WTC11 (cell line): ENCODE data around the gene AKR1B15. TPM values are rescaled to one million over a fixed set of nuclear protein-coding genes. Genes with fewer than 3 reads are reported as not detected.
A peak's percentile ranks its signal among the peaks of the same experiment; 100 is the strongest.

Source experiments
- ATAC-seq: fragments of 200-7000 bp; cut with Tn5 transposase; 2 replicates; pipeline ENCODE4 v1.10.0; 2021; ENCODE audit warnings: mild to moderate bottlenecking, moderate library complexity
- CTCF ChIA-PET: fragments of 300-600 bp; sonication (Branson Sonifier 250); formaldehyde crosslinking; loops from one replicate; lab custom pipeline; 2021; ENCODE audit warnings: antibody characterized with exemption; lab: Charles Lee
- POLR2A ChIA-PET: fragments of 350-600 bp; sonication (Branson Sonifier 250); formaldehyde crosslinking; loops from one replicate; lab custom pipeline; 2021; ENCODE audit warnings: antibody characterized with exemption; lab: Charles Lee
- DNase-seq: peaks from one replicate; pipeline ENCODE4 v3.0.0; 2021; ENCODE audit warnings: low spot score
- H3K27ac Mint-ChIP-seq: 2 replicates; pipeline ENCODE4 v1.8.0; 2021; ENCODE audit warnings: mixed read lengths
- H3K27me3 Mint-ChIP-seq: 2 replicates; pipeline ENCODE4 v1.8.0; 2021; ENCODE audit warnings: low read depth, mild to moderate bottlenecking, moderate library complexity, mixed read lengths
- H3K36me3 Mint-ChIP-seq: 2 replicates; pipeline ENCODE4 v1.8.0; 2021; ENCODE audit warnings: mixed read lengths
- H3K4me1 Mint-ChIP-seq: 2 replicates; pipeline ENCODE4 v1.8.0; 2022; ENCODE audit warnings: mixed read lengths
- H3K4me3 Mint-ChIP-seq: 2 replicates; pipeline ENCODE4 v1.8.0; 2021; ENCODE audit warnings: mild to moderate bottlenecking, moderate library complexity, mixed read lengths
- H3K9me3 Mint-ChIP-seq: 2 replicates; pipeline ENCODE4 v1.8.0; 2021; ENCODE audit warnings: mixed read lengths
- HMGA2 ChIP-seq: fragments of 250-450 bp; sonication (Bioruptor Pico); IDR thresholded peaks from 2 replicates; pipeline ENCODE4 v1.4.0; 2021; ENCODE audit warnings: mild to moderate bottlenecking, moderate library complexity
- OVOL2 ChIP-seq: fragments of 250-450 bp; sonication (Bioruptor Pico); IDR thresholded peaks from 2 replicates; pipeline ENCODE4 v1.9.0; 2021; ENCODE audit warnings: mild to moderate bottlenecking, borderline replicate concordance
- SP1 ChIP-seq: sonication (generic); formaldehyde crosslinking; conservative IDR thresholded peaks from 2 replicates; pipeline ENCODE4 v1.8.1; 2022; ENCODE audit warnings: missing genetic modification reagents
- TCF7 ChIP-seq: sonication (generic); formaldehyde crosslinking; IDR thresholded peaks from 2 replicates; pipeline ENCODE4 v1.8.0; 2022; ENCODE audit warnings: mild to moderate bottlenecking, low read depth, missing genetic modification reagents, moderate library complexity
- TEAD4 ChIP-seq: sonication (generic); formaldehyde crosslinking; IDR thresholded peaks from 2 replicates; pipeline ENCODE4 v1.8.0; 2022; ENCODE audit warnings: mild to moderate bottlenecking, missing genetic modification reagents
- ZNF121 ChIP-seq: sonication (generic); formaldehyde crosslinking; IDR thresholded peaks from 2 replicates; pipeline ENCODE4 v1.8.0; 2023; ENCODE audit warnings: missing genetic modification reagents
- ZNF219 ChIP-seq: sonication (generic); formaldehyde crosslinking; IDR thresholded peaks from 2 replicates; pipeline ENCODE4 v1.8.0; 2023; ENCODE audit warnings: missing genetic modification reagents, mild to moderate bottlenecking, borderline replicate concordance
- ZNF232 ChIP-seq: sonication (generic); formaldehyde crosslinking; IDR thresholded peaks from 2 replicates; pipeline ENCODE4 v1.8.0; 2022; ENCODE audit warnings: mild to moderate bottlenecking, missing genetic modification reagents
- total RNA-seq: library from RNA; stranded (reverse); gene quantifications from 3 replicates; pipeline ENCODE4 v1.2.3, GENCODE V29; 2021
- TF ChIP-seq, protein P1 (sequence below): sonication (generic); formaldehyde crosslinking; IDR thresholded peaks from 2 replicates; pipeline ENCODE4 v1.8.1; 2023; ENCODE audit warnings: mild to moderate bottlenecking, missing genetic modification reagents, moderate library complexity
- TF ChIP-seq, protein P2 (sequence below): sonication (generic); formaldehyde crosslinking; IDR thresholded peaks from 2 replicates; pipeline ENCODE4 v1.8.0; 2023; ENCODE audit warnings: missing genetic modification reagents
- TF ChIP-seq, protein P3 (sequence below): sonication (generic); formaldehyde crosslinking; IDR thresholded peaks from 2 replicates; pipeline ENCODE4 v1.8.0; 2022; ENCODE audit warnings: mild to moderate bottlenecking, missing genetic modification reagents
- TF ChIP-seq, protein P4 (sequence below): sonication (generic); formaldehyde crosslinking; IDR thresholded peaks from 2 replicates; pipeline ENCODE4 v1.8.1; 2023; ENCODE audit warnings: mild to moderate bottlenecking, missing genetic modification reagents
- TF ChIP-seq, protein P5 (sequence below): fragments of 200-600 bp; IDR thresholded peaks from 2 replicates; pipeline ENCODE4 v1.8.0; 2022; ENCODE audit warnings: antibody characterized with exemption

The AKR1B15 gene
- total RNA-seq, 1 experiment from 2014 or later = not detected

DNA sequence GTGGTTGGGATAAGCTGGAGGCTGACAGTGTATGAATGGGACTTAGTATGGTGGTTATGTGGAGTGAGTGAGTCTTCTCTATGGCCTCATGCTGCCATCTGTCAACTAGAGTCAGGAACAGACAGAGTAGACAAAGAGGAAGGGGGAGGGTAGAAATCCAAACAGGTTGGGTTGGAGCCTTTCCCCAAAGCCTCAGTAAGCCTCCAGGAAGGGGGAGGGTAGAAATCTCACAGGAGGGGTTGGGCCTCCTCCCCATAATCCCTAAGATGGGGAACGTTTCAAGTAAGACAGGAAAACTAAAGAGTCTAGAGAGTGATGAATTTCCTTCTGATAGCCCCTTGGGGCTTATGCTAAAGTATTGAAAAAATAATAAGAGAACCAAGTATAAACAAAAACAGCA, 2.0 kb upstream of the AKR1B15 start:
- CTCF ChIA-PET = interaction anchor here (0.9 to 5.7 kb wide), 25 partner anchors 8 to 230 kb away, joined by 3 to 57 read pairs (median 6); partner anchors contain the start of genes AKR1B1, AKR1B10 and SLC35B4
- Mint-ChIP-seq H3K27ac (peak overlapping the region; percentile 94), H3K36me3 (no peaks in the 10 kb centered on the region), H3K4me3 (peak overlapping the region; percentile 73), H3K27me3 (no peaks in the 10 kb centered on the region; the same call in 1 of the 2 replicates), H3K4me1 (peaks cover 40% of the 10 kb centered on the region), H3K9me3 (peaks cover 3% of the 10 kb centered on the region; the same call in 1 of the 2 replicates)
- TF ChIP-seq, protein P1, sequence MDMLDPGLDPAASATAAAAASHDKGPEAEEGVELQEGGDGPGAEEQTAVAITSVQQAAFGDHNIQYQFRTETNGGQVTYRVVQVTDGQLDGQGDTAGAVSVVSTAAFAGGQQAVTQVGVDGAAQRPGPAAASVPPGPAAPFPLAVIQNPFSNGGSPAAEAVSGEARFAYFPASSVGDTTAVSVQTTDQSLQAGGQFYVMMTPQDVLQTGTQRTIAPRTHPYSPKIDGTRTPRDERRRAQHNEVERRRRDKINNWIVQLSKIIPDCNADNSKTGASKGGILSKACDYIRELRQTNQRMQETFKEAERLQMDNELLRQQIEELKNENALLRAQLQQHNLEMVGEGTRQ (CRISPR knock-in tag) = no peak
- TF ChIP-seq, protein P2, sequence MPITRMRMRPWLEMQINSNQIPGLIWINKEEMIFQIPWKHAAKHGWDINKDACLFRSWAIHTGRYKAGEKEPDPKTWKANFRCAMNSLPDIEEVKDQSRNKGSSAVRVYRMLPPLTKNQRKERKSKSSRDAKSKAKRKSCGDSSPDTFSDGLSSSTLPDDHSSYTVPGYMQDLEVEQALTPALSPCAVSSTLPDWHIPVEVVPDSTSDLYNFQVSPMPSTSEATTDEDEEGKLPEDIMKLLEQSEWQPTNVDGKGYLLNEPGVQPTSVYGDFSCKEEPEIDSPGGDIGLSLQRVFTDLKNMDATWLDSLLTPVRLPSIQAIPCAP (CRISPR knock-in tag) = no peak
- TF ChIP-seq ZNF219 (CRISPR knock-in tag) = no peak
- TF ChIP-seq, protein P3, sequence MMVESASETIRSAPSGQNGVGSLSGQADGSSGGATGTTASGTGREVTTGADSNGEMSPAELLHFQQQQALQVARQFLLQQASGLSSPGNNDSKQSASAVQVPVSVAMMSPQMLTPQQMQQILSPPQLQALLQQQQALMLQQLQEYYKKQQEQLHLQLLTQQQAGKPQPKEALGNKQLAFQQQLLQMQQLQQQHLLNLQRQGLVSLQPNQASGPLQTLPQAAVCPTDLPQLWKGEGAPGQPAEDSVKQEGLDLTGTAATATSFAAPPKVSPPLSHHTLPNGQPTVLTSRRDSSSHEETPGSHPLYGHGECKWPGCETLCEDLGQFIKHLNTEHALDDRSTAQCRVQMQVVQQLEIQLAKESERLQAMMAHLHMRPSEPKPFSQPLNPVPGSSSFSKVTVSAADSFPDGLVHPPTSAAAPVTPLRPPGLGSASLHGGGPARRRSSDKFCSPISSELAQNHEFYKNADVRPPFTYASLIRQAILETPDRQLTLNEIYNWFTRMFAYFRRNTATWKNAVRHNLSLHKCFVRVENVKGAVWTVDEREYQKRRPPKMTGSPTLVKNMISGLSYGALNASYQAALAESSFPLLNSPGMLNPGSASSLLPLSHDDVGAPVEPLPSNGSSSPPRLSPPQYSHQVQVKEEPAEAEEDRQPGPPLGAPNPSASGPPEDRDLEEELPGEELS (CRISPR knock-in tag) = no peak
- TF ChIP-seq OVOL2 (CRISPR knock-in tag) = no peak
- TF ChIP-seq, protein P4, sequence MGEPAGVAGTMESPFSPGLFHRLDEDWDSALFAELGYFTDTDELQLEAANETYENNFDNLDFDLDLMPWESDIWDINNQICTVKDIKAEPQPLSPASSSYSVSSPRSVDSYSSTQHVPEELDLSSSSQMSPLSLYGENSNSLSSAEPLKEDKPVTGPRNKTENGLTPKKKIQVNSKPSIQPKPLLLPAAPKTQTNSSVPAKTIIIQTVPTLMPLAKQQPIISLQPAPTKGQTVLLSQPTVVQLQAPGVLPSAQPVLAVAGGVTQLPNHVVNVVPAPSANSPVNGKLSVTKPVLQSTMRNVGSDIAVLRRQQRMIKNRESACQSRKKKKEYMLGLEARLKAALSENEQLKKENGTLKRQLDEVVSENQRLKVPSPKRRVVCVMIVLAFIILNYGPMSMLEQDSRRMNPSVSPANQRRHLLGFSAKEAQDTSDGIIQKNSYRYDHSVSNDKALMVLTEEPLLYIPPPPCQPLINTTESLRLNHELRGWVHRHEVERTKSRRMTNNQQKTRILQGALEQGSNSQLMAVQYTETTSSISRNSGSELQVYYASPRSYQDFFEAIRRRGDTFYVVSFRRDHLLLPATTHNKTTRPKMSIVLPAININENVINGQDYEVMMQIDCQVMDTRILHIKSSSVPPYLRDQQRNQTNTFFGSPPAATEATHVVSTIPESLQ = no peak
- TF ChIP-seq ZNF121 = no peak
- TF ChIP-seq ZNF232 (CRISPR knock-in tag) = no peak
- no peak for TF ChIP-seq HMGA2 (CRISPR knock-in tag)
- POLR2A ChIA-PET = no interaction called here
- DNase-seq (no peak), ATAC-seq (peak; percentile 56)

DNA sequence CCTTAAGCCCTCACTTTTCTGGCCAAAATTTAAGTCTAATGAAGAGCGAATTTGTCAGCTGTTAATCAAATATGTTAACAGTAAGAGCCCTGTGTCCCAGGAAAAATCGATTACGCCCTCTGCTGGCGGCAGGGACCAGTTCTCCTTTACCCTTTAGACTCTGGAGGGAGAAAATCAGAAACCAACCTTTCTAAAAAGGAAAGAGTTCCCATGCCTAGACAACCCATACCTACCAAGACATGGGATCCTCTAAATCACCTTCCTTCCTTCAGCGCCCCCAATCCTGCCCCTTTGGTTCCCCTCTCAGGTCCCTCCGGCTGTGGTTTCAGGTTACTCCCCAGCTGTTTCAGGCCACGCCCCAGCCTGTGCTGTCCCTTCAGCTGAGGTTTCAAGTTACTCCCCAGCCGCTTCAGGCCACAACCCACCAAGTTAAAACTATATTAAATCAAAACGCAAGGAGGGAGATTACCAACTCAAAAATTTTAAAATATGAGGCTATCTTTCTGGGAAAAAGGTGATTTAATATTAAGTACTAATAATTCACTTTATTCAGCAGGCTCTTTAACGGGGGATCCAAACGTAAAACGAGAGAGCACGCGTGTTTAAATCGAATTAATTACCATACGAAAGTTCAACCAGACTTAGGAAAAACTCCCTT, 1.4 kb upstream of the AKR1B15 start:
- peak overlapping the region; percentile 73 for H3K4me3 Mint-ChIP-seq
- H3K27ac Mint-ChIP-seq = peak overlapping the region; percentile 94
- peak; percentile 93 for ATAC-seq

More for the DNA sequence above, 1.4 kb upstream of the AKR1B15 start:
- peak; percentile 86 for DNase-seq
- H3K4me1 Mint-ChIP-seq = peaks cover 40% of the 10 kb centered on the region
- no peaks in the 10 kb centered on the region; the same call in 1 of the 2 replicates for H3K27me3 Mint-ChIP-seq
- CTCF ChIA-PET = interaction anchor here (0.6 to 5.7 kb wide), 26 partner anchors 9 to 231 kb away, joined by 3 to 57 read pairs (median 6); partner anchors contain the start of genes AKR1B1, AKR1B10 and SLC35B4
- H3K36me3 Mint-ChIP-seq = no peaks in the 10 kb centered on the region
- H3K9me3 Mint-ChIP-seq = peaks cover 3% of the 10 kb centered on the region; the same call in 1 of the 2 replicates
- POLR2A ChIA-PET = no interaction called here
- TF ChIP-seq SP1 (CRISPR knock-in tag) (peak; percentile 63), TEAD4 (CRISPR knock-in tag) (no peak), TCF7 (CRISPR knock-in tag) (no peak)
- TF ChIP-seq, protein P5, sequence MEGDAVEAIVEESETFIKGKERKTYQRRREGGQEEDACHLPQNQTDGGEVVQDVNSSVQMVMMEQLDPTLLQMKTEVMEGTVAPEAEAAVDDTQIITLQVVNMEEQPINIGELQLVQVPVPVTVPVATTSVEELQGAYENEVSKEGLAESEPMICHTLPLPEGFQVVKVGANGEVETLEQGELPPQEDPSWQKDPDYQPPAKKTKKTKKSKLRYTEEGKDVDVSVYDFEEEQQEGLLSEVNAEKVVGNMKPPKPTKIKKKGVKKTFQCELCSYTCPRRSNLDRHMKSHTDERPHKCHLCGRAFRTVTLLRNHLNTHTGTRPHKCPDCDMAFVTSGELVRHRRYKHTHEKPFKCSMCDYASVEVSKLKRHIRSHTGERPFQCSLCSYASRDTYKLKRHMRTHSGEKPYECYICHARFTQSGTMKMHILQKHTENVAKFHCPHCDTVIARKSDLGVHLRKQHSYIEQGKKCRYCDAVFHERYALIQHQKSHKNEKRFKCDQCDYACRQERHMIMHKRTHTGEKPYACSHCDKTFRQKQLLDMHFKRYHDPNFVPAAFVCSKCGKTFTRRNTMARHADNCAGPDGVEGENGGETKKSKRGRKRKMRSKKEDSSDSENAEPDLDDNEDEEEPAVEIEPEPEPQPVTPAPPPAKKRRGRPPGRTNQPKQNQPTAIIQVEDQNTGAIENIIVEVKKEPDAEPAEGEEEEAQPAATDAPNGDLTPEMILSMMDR = peak; percentile 74
- TF ChIP-seq, protein P2 (CRISPR knock-in tag) = no peak
- TF ChIP-seq, all 79 proteins: peak for 2
